PC-9 (cell line): ENCODE measurements around the gene ZNF597.

ENCODE experiments used
- EZH2 ChIP-seq: fragments of 200-600 bp; sonication (generic); IDR thresholded peaks from 2 replicates; pipeline ENCODE4 v1.8.0; 2017; ENCODE audit warnings: antibody characterized with exemption, low read depth
- TF ChIP-seq, protein P1 (sequence below): fragments of 200-600 bp; sonication (generic); conservative IDR thresholded peaks from 2 replicates; pipeline ENCODE4 v1.6.1; 2017; ENCODE audit warnings: mixed run types, antibody characterized with exemption, mild to moderate bottlenecking, moderate library complexity

GRCh38 chr16:3389663-3390338, 53.5 kb downstream of the ZNF597 start:
- TF ChIP-seq, protein P1, sequence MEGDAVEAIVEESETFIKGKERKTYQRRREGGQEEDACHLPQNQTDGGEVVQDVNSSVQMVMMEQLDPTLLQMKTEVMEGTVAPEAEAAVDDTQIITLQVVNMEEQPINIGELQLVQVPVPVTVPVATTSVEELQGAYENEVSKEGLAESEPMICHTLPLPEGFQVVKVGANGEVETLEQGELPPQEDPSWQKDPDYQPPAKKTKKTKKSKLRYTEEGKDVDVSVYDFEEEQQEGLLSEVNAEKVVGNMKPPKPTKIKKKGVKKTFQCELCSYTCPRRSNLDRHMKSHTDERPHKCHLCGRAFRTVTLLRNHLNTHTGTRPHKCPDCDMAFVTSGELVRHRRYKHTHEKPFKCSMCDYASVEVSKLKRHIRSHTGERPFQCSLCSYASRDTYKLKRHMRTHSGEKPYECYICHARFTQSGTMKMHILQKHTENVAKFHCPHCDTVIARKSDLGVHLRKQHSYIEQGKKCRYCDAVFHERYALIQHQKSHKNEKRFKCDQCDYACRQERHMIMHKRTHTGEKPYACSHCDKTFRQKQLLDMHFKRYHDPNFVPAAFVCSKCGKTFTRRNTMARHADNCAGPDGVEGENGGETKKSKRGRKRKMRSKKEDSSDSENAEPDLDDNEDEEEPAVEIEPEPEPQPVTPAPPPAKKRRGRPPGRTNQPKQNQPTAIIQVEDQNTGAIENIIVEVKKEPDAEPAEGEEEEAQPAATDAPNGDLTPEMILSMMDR, result no peak
- TF ChIP-seq EZH2, result no peak
